Activated CD4-positive, alpha-beta T cell treated with anti-CD3 and anti-CD28 coated beads, Interleukin-2, Interleukin-4, amounts not matched to agents 100 ng/mL and 50 ng/mL, durations not matched to agents 16 hours and 8 hours (primary cell): Measurements from ENCODE around the gene MAPK1.
A peak's percentile ranks its signal among the peaks of the same experiment; 100 is the strongest.
"Not testable (repeated sequence)": the region's sequence is repeated elsewhere in the genome, so short reads cannot be mapped to it uniquely, and the experiment has no call there.

Source experiments
- DNase-seq: peaks from one replicate; pipeline ENCODE4 v3.0.0-alpha.2; 2020; ENCODE audit warnings: low spot score

MAPK1 gene

GRCh38 chr22:21881841-21882753, 14.7 kb upstream of the MAPK1 start:
- no peak for DNase-seq

DNA sequence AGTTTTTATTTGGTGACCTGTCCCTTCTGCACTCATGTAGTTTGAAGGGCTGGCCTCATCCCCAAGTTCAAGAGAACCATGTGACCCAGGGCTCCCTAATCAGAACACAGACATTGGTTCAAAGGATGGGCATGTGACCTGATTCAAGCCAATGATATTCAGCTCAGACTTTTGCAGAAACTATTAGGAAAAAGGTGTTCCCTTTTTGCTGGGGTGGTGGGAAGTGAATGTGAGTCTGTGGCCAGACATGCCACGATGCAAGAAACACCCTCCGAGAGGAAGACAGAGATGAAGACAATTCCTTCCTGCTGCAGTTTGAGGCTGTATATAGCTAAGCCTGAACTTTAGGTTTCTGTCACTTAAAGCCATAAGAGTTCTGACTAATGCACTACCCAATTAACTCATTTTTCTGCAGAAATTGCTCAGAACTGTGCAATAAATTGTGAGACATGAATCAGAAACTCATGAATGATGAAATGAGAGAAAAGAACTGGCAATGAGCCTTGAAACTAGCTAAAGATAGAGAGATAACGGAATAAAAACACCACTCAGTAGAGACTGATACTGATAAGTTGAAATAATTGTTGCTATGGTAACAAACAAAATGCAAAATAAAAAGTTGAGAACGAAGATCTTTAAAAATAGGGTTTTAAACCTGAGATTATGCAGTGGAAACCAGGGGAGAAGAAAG, 9.2 kb upstream of the MAPK1 start:
- peak; percentile 93 for DNase-seq

- not testable (repeated sequence) for DNase-seq
Observed at GRCh38 chr22:21874953-21875352, 7.5 kb upstream of the MAPK1 start.

DNA sequence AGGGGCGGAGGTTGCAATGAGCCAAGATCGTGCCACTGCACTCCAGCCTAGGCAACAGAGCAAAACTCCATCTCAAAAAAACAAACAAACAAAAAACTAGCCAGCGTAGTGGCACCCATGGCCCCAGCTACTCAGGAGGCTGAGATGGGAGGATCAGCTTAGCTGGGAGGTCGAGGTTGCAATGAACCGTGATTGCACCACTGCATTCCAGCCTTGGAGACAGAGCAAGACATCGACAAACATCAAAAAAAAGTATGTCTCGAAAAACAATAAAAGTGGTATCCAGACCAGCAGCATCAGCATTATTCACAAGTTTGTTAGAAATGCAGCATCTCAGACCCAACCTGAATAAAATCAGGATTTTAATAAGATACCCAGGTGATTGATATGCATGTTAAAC, 6.2 kb upstream of the MAPK1 start:
- no peak for DNase-seq

DNA sequence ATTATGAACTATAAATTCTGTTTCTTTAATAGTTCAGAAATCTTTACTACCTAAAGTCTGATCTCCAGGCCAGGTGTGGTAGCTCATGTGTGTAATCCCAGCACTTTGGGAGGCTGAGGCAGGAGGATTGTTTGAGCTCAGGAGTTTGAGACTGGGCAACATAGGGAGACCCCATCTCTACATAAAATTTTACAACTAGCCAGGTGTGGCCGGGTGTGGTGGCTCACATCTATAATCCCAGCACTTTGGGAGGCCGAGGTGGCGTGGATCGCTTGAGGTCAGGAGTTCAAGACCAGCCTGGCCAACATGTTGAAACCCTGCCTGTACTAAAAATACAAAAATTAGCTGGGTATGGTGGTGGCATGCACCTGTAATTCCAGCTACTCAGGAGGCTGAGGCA, 5.3 kb upstream of the MAPK1 start:
- not testable (repeated sequence) for DNase-seq

GRCh38 chr22:21868651-21869050, 1.2 kb upstream of the MAPK1 start:
- DNase-seq, result no peak

DNA sequence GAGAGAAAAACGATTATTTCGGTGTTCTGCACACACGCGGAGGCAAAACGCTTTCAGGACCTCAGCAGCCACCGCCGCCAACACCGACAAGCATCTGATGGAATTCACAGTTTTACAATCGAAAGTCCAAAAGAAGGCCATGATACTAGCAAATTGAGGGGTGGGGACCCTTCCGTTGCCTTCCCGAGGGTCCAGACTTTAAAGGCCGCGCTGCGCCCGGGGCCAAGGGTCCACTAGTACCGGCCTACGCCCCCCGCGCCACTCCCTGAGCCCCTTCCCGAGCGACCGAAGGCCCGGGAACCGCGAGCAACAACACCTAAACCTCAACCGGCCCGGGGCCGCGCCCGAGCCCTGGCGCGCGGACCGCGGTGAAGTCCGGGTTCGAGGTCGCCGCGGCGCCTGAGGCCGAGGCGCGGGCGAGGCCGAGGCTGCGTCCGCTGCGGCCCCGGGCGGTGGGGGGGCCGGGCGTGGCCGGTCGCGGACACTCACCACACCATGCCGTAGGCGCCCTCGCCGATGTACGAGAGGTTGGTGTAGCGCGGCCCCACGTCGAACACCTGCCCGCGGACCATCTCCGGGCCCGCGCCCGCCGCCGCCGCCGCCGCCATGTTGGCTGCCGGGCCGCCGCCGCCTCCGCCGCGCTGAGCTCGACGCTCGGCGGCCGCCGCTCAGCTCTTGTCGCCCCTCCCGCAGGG, 465 bp downstream of the MAPK1 start:
- no peak for DNase-seq

DNA sequence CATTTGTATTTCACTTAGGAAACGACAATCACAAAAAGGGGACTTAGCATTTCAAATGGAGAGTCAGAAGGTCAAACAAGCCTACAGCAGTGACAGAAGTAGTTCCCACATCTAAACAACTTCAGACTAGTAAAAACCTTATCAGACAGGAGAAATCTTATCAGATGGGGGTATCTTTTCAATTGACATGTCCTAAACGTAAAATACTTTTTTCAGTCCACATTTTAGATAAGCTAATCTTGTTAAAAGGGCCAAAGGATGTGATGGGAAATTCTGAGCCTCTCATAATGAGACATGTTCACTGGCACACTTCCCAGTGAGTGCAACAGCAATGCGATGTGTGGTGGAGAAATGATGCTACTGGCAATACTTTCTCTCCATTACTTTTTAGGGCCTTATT, 2.4 kb downstream of the MAPK1 start:
- peak; percentile 60 for DNase-seq

DNA sequence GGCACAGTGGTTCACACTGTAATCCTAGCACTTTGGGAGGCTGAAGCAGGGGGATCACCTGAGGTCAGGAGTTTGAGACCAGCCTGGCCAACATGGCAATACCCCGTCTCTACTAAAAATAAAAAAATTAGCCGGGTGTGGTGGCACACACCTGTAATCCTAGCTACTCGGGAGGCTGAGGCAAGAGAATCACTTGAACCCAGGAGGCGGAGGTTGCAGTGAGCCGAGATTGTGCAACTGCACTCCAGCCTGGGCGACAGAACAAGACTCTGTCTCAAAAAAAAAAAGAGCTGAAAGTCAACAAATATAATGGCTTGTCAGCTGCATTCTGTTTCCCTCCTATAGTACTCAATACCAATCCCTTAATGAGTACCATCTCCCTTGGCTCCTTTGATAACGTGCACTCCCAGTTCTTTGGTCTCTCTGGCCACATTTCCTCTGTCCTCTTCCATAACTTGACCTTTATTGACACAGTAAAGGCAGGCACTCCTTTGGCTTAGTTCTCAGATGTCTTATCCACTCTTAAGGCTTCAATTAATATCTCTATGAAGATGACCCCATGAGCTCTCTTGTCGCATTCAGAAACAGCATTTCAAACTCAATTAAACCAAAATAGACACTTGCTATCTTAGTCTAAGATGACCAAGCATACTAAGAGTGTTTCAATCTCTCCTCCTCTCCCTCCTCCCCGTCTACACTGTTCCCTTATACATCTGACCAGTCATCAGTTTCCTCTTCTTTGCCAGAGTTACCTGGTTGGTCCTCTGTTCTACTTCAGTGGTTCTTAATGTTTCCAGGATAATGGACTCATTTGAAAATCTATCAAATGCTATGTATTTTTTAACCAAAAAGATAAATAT, 4.8 kb downstream of the MAPK1 start:
- no peak for DNase-seq

GRCh38 chr22:21861851-21862250, 5.6 kb downstream of the MAPK1 start:
- no peak for DNase-seq

DNA sequence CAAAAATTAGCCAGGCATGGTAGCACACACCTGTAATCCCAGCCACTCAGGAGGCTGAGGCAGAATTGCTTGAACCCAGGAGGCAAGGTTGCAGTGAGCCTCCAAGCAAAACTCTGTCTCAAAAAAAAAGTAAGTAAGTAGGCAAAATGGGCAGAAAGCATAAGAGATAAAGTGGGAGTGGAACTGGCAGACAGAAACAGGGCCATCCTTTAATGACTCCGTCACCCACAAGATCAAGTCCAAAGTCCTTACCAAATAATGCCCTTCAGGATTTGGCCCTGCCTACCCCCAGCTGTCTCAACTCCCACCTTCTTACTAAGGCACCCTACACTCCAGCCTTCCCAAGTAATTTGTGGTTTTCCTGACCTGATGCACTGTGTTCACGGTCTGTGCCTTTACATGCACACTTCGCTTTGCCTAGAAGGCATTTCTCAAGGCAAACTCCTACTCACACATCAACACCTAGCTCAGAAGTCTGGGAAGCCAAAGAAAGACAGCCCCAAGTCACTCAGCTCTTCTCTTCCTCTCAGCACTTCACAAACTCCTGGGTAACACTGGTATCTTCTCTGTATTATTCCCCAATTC, 6.1 kb downstream of the MAPK1 start:
- no peak for DNase-seq

DNA sequence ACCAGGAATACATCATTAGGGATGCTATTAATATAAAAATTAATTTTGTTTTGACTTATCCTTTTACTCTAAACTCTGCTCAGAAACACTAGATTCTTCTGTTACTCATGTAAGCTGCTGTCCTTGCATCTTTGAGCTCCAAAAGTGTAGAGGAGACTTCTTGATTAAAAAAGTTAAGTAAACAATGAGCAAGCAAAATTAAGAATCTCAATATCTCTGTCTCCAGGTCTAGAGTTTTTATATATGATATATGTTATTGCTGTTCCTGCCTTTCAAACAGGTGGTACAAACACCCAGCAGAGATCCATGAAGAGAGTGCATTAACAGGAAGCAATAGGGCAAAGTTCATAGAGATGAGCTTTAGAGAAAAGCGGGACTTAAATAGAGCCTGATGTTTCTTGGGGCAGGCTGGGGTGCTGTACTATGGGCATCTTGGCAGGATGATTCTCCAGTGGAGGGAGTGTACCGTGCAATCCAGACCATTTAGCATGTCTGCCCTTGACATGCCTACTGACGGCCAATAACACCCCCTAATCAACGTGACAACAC, 6.9 kb downstream of the MAPK1 start:
- no peak for DNase-seq

- no peak for DNase-seq
Observed at GRCh38 chr22:21858025-21858764, 9.2 kb downstream of the MAPK1 start.

DNA sequence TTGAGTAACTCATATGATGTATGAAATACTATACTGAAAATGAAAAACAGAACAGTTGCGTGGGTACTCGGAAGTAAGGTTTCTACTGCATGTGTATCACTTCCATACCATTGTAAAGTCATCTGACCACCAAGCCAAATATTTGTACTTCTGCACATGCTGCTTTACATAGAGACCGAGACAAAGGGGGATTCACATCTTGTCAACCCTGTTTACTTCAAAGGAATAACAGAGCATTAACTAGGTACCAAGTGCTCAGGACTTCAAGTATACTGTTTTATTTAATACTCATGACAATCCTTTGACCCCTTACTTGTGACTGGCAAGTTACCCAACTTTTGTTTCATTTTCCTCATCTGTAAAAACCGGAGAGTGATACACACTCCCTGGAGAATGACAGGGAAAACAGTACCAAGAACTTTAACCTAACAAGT, 9.9 kb downstream of the MAPK1 start:
- DNase-seq, result no peak

- no peak for DNase-seq
Observed at GRCh38 chr22:21856868-21857267, 10.6 kb downstream of the MAPK1 start.

DNA sequence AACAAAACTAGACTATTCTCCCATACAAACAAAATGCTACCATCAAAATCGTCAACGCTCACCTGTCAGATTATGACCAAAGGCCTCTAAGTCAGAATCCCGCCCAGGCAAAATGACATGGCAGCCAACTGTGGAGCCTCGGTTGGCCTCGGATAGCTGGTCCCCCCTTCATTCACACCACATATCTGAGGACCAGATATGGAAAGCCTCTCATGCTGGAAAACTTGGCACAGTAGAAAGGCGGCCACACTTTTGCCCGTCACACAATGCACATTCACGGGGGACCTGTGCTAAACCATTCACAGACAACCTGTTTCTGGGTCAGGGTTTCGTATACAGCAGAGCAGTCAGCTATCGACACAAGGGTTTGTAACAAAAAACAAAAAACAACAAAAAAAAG, 11.2 kb downstream of the MAPK1 start:
- DNase-seq, result no peak

GRCh38 chr22:21855676-21856075, 11.8 kb downstream of the MAPK1 start:
- no peak for DNase-seq

GRCh38 chr22:21850660-21851059, 16.8 kb downstream of the MAPK1 start:
- no peak for DNase-seq

DNA sequence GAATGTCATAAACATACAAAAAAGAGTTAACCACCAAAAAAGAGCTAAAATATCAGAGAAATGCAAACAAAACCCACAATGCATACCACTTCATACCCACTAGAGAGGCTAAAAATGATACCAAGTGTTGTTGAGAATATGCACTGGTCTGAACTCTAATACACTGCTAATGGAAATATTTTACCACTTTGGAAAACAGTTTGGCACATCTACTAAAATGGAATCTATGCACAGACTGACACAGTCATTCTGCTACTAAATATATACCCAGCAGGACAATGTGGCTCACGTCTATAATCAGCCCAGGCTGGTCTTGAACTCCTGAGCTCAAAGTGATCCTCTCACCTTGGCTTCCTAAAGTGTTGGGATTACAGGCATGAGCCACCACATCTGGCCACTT, 18.0 kb downstream of the MAPK1 start:
- no peak for DNase-seq

DNA sequence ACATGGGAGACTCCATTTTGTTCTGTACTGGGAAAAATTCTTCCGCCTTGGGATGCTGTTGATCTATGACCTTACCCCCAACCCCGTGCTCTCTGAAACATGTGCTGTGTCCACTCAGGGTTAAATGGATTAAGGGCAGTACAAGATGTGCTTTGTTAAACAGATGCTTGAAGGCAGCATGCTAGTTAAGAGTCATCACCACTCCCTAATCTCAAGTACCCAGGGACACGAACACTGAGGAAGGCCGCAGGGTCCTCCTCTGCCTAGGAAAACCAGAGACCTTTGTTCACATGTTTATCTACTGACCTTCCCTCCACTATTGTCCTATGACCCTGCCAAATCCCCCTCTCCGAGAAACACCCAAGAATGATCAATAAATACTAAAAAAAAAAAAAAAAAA, 19.4 kb downstream of the MAPK1 start:
- not testable (repeated sequence) for DNase-seq
